Omental fat pad (tissue), 4 donors: ENCODE results near the gene RYR2. TPM values are rescaled to one million over a fixed set of nuclear protein-coding genes. Genes with fewer than 3 reads are reported as not detected.

Experiments used
- ATAC-seq: fragments of 150-250 bp; one replicate; pipeline ENCODE4 v1.9.1; 2016; ENCODE audit warnings: mild to moderate bottlenecking, moderate library complexity; ENCODE audit not compliant: low FRiP score
- DNase-seq: peaks from one replicate; pipeline ENCODE4 v3.0.0-alpha.2; 2019; ENCODE audit warnings: low spot score
- total RNA-seq, 4 donors: library from RNA; depleted of rRNA; stranded (reverse); fragments of >200 nt; gene quantifications; one replicate each; pipeline ENCODE4 v1.1.0, GENCODE V29; 2016
- TF ChIP-seq, protein P1 (sequence below), 3 donors: fragments of 450-650 bp; IDR thresholded peaks; one replicate each; pipeline ENCODE4 v1.5.1; 2016 to 2017; ENCODE audit warnings: antibody characterized with exemption in 3 of 3, mild to moderate bottlenecking in 3 of 3, moderate library complexity in 2 of 3

RYR2 gene
- total RNA-seq, 4 donors from 2014 or later = 0.19 to 2.4 (median 1.2) TPM

DNA sequence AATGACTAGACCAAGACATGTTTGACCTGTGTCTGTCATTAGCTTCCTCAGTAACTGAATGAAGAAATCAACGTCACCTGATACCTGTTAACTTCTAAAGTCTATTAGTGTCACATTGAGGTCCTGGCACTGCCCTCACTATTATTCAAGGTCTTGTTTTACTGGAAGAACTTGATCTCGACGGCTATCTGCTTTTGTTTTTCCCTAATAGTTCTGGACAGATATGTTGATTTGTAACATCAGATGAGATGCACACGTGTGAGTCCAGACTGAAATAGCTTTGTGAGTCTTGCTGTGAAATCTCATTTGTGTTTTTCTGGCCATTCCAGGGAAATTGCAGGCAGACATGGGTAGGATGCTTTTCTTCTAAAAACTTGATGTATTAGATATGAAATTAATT, 159.2 kb downstream of the RYR2 start:
- DNase-seq (no peak), ATAC-seq (no peak)
- TF ChIP-seq, protein P1, sequence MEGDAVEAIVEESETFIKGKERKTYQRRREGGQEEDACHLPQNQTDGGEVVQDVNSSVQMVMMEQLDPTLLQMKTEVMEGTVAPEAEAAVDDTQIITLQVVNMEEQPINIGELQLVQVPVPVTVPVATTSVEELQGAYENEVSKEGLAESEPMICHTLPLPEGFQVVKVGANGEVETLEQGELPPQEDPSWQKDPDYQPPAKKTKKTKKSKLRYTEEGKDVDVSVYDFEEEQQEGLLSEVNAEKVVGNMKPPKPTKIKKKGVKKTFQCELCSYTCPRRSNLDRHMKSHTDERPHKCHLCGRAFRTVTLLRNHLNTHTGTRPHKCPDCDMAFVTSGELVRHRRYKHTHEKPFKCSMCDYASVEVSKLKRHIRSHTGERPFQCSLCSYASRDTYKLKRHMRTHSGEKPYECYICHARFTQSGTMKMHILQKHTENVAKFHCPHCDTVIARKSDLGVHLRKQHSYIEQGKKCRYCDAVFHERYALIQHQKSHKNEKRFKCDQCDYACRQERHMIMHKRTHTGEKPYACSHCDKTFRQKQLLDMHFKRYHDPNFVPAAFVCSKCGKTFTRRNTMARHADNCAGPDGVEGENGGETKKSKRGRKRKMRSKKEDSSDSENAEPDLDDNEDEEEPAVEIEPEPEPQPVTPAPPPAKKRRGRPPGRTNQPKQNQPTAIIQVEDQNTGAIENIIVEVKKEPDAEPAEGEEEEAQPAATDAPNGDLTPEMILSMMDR (IDR thresholded peaks at IDR 0.05) = no peak

DNA sequence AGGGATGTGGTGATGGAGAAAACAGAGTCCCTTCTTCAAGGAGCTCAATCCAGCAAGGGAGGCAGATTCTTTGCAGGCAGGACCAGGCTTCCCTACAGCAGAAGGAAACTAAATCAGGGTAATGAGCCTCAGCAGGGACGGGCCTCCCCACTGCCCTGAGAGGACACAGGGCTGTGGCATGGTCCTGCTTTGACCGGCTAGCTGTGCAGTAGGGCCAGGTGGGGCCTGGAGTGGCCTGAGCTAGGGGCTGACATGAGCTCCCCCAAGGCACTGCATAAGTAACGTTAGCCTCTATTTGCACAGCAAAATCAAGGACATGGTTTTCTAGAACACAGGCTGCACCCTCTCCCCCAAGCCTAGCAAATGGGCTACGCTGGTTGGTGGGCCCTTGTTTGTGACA, 162.9 kb downstream of the RYR2 start:
- ATAC-seq (no peak), DNase-seq (no peak)
- TF ChIP-seq, protein P1 (IDR thresholded peaks at IDR 0.05) = no peak

DNA sequence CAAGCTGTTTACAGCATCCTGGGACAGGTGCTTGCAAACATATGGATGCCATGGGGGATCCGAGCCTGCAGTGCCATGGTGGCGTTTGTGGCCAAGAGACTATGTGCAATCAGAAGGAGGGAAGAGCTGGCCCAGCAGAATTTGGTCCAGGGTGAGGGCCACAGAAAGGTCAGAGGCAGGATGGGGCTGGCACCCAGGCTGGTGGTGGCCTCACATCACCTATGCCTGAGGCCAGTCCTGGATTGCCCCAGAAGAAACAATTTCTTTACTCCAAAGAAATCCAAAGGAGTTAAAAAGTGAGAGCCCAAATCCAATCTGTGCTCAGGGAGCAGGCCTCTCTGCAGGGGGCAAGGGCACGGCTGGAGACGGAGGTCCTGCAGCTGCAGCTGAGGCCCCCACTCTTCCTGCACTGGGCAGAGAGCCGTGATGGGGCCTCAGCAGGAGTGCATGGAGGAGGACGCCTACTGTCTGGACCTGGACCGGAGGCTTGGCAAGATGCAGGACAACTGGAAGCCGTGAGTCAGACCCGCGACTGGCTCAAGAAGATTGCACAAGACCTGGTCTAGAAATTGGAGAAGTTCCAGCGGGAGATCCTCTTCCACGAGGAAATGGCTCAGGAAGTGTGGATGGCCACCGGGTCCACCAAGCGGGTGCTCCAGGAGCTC, 163.5 kb downstream of the RYR2 start:
- DNase-seq (peak; percentile 29), ATAC-seq (peak; percentile 94)
- TF ChIP-seq, protein P1 (IDR thresholded peaks at IDR 0.05) = no peak

DNA sequence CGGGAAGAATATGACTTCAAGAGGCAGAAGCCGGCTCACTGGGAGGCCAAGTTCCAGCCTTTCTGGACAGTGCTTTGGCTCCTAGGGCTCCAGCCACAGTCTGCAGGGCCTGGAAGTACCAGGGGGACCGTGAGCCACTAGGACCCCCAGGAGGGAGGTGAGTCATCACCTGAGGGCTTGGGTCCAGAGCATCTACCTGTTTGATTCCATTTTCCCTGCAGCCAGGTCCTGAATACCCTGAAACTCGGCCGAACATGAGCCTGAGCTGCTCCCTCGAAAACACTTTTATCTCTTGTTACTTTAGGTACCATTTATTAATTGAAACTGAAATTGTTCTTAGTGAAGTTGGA, 164.1 kb downstream of the RYR2 start:
- TF ChIP-seq, protein P1 (IDR thresholded peaks at IDR 0.05) = no peak
- ATAC-seq (no peak), DNase-seq (no peak)

DNA sequence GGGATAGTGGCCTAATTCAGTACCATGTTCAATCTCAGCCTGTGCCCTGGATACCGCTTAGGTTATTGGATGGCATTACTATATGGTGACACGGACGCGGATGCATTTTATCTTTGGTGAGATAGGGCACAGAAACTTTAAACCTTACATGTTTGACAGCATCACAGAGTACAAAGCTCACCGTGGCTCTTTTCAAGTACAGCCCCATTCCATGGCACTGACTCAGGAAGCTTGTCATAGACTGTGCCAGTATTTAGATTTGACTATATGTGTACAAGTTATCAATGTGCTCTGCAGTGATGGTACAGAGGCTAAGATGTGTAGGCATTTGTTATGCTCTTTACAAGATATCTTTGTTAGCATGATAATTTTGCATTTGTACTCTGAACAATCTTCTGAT, 169.0 kb downstream of the RYR2 start:
- ATAC-seq = no peak
- DNase-seq = no peak
- TF ChIP-seq, protein P1 (IDR thresholded peaks at IDR 0.05) = no peak

DNA sequence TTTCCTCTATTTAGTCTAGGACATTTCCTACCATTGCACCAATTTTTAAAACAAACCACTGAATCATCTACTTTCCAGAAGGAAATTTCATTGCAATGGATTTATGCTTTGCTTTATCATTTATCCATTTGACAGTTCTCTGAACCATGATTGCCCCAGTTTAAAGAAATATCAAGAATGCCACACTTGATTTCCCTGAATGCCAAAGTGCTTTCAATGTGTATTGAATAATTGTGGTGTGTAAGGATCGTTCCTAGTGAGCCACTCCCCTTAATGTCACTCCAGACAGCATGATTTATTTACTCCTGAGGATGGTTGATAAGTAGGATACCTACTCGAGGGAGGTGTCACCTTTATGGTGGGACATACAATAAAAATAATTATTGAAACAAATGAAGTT, 169.6 kb downstream of the RYR2 start:
- DNase-seq (no peak), ATAC-seq (no peak)
- TF ChIP-seq, protein P1 (IDR thresholded peaks at IDR 0.05) = no peak
